ENCODE measurements around the gene SYNGR3.

DNA sequence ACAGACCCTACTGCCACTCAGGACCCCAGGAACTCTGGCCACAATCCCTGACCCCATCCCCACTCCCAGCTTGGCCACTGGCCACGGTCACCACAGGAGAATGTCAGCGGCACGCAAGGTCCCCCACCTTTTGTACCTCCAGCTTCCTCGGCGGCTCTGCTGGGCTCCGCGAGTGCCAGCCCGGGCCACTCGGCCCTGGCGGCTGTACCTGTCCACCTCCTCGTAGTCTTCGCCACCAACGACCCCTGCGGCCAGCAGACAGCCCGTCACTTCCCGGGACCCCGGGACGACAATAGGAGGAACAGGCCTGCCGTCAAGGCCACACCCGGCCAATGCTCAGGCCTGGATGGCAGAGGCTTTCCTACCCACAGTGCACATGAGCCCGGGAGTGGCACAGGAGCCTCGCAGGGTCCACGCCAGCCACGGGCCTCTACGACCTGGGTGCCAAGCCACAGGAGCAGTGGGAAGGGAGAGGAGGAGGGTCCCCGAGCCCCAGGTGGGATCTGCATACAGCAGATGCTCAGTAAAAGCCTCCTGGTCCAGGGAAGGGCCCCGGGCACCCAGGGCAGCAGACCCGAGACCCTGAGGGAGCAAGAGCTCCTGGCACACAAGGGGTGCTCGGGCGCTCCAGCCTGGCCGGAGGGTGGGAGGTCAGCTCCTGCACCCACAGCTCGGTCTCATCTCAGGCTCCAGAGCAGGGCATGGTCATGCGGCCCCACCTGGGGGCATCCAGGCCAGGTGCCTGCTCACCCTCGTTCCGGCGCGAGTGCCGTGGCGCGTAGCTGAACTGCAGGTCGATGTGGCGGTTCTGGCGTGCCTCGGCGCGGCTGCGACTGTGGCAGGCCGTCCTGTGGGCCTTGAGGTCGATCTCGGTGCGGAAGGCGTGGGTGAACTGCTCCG is 11.9 kb downstream of the SYNGR3 start:
- TF ChIP-seq POLR2AphosphoS5 (IDR thresholded peaks at IDR 0.05; ENCODE audit: low read depth, low read length) (no peak), REST (IDR thresholded peaks at IDR 0.05; ENCODE audit: insufficient read depth in 1 of 2, low read depth in 2 of 2, low read length in 2 of 2) (no peak), FOXP2 (optimal IDR thresholded peaks at IDR 0.05; ENCODE audit: borderline replicate concordance, extremely low read depth, extremely low read length, insufficient read depth) (no peak), TAF1 (IDR thresholded peaks at IDR 0.05; ENCODE audit: borderline replicate concordance, insufficient read depth, low read length) (no peak), SIN3A (IDR thresholded peaks at IDR 0.05; ENCODE audit: borderline replicate concordance, insufficient read depth, low read length) (no peak)

Data from PFSK-1 (cell line).